ENCODE measurements around the gene ADAM12.

GRCh38 chr10:125992254-125992653 lies 396.0 kb downstream of the ADAM12 start:
- TF ChIP-seq CTCF (conservative IDR thresholded peaks at IDR 0.05; ENCODE audit: low read length) (no peak), EZH2phosphoT487 (IDR thresholded peaks at IDR 0.05; ENCODE audit: borderline replicate concordance) (no peak)

Data from Loucy (cell line).